Gastrocnemius medialis (tissue), 4 donors: Measurements from ENCODE around the gene S100A11.

Experiments used
- POLR2A ChIP-seq, 2 donors: fragments of 450-650 bp; IDR thresholded peaks; one replicate each; pipeline ENCODE4 v1.6.1; 2017; ENCODE audit warnings: antibody characterized with exemption in 2 of 2, mild to moderate bottlenecking in 2 of 2, moderate library complexity in 2 of 2
- TF ChIP-seq, protein P1 (sequence below), 5 experiments: fragments of 450-650 bp in 3 of 5; fragments of 200-600 bp in 2 of 5; sonication (generic) in 2 of 5; IDR thresholded peaks in 4 of 5; conservative IDR thresholded peaks in 1 of 5; 1 replicate in 4 of 5; 2 replicates in 1 of 5; pipeline ENCODE4 v1.5.1; 2016 to 2019; ENCODE audit warnings: antibody characterized with exemption in 5 of 5, mild to moderate bottlenecking in 3 of 5, moderate library complexity in 3 of 5

DNA sequence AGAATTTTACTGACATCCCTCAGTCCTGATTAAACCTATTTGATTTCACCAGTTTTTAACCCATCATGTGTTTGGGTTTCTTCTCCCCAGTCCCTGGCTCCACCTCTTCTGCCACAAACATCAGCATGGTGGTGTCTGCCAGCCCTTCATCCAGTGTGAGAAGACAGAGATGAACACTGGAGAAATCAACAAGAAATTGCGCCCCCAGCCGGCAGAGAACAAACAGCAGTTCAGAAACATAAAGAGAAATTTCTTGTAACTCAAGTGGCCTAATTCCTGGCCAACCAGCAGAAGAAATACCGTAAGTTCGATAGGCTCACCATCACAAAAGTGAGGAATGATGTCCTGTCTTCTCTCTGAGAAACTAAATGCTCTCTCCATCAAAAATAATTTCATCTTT is 18.3 kb downstream of the S100A11 start:
- TF ChIP-seq, protein P1, sequence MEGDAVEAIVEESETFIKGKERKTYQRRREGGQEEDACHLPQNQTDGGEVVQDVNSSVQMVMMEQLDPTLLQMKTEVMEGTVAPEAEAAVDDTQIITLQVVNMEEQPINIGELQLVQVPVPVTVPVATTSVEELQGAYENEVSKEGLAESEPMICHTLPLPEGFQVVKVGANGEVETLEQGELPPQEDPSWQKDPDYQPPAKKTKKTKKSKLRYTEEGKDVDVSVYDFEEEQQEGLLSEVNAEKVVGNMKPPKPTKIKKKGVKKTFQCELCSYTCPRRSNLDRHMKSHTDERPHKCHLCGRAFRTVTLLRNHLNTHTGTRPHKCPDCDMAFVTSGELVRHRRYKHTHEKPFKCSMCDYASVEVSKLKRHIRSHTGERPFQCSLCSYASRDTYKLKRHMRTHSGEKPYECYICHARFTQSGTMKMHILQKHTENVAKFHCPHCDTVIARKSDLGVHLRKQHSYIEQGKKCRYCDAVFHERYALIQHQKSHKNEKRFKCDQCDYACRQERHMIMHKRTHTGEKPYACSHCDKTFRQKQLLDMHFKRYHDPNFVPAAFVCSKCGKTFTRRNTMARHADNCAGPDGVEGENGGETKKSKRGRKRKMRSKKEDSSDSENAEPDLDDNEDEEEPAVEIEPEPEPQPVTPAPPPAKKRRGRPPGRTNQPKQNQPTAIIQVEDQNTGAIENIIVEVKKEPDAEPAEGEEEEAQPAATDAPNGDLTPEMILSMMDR (IDR thresholded peaks at IDR 0.05 in 4 of 5, conservative IDR thresholded peaks at IDR 0.05 in 1 of 5), result no peak
- TF ChIP-seq POLR2A (IDR thresholded peaks at IDR 0.05), result no peak
